GM19452 (cell line): ENCODE measurements around the gene UBE4A.

Experiments
- ATAC-seq: cut with Tn5 transposase; IDR thresholded peaks from one replicate; pipeline ENCODE4 v1.9.1; 2021; ENCODE audit not compliant: unreplicated experiment

UBE4A gene, protein sequence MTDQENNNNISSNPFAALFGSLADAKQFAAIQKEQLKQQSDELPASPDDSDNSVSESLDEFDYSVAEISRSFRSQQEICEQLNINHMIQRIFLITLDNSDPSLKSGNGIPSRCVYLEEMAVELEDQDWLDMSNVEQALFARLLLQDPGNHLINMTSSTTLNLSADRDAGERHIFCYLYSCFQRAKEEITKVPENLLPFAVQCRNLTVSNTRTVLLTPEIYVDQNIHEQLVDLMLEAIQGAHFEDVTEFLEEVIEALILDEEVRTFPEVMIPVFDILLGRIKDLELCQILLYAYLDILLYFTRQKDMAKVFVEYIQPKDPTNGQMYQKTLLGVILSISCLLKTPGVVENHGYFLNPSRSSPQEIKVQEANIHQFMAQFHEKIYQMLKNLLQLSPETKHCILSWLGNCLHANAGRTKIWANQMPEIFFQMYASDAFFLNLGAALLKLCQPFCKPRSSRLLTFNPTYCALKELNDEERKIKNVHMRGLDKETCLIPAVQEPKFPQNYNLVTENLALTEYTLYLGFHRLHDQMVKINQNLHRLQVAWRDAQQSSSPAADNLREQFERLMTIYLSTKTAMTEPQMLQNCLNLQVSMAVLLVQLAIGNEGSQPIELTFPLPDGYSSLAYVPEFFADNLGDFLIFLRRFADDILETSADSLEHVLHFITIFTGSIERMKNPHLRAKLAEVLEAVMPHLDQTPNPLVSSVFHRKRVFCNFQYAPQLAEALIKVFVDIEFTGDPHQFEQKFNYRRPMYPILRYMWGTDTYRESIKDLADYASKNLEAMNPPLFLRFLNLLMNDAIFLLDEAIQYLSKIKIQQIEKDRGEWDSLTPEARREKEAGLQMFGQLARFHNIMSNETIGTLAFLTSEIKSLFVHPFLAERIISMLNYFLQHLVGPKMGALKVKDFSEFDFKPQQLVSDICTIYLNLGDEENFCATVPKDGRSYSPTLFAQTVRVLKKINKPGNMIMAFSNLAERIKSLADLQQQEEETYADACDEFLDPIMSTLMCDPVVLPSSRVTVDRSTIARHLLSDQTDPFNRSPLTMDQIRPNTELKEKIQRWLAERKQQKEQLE

DNA sequence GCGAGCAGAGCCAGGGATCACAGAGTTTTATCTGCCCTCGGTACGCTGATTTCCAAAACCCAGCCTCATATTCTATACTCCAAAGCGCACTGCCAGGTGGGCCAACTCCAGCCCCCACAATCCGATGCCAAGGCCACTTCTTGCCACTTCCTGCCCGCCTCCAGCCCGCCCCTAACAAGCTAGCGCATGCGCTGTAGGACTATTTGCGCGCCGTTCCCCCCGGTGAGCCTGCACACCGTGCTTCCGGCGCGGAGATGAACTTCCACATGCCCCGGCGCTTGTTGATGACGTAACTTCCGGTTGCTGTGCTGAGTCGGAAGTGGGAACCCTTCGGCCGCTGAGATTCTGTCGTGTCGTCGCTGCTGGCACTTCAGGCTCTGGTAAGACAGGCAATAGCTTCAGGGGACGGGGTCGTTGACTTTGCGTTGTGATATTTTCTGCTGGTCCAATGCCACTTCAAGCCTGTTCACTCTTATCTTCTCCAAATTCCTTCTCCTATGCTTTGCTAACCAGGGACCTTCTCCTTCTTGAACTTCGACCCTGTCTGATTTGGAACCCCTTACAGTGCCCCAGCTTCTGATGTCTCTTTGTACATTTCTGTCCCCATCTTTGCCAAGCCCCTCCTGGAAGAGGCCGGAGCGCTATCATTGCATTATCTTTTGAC is at the start of gene UBE4A:
Gene UBE4A (plus strand): TSS at position 306 of the 664 bp plus-strand sequence. CDS start 5,481 bp downstream, outside the sequence.
- peak; percentile 77 for ATAC-seq

DNA sequence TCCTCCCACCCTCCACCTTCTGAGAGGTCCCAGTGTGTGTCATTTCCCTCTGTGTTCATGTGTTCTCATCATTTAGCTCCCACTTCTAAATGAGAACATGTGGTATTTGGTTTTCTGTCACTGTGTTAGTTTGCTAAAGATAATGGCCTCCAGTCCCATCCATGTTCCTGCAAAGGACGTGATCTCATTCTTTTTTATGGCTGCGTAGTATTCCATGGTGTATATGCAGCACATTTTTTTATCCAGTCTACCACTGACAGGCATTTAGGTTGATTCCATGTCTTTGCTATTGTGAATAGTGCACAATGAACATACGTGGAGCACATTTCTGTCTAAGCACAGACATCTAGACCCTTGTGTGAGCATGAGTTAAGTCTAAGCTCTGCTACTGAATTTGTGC is 49.1 kb upstream of the UBE4A start:
- no peak for ATAC-seq

DNA sequence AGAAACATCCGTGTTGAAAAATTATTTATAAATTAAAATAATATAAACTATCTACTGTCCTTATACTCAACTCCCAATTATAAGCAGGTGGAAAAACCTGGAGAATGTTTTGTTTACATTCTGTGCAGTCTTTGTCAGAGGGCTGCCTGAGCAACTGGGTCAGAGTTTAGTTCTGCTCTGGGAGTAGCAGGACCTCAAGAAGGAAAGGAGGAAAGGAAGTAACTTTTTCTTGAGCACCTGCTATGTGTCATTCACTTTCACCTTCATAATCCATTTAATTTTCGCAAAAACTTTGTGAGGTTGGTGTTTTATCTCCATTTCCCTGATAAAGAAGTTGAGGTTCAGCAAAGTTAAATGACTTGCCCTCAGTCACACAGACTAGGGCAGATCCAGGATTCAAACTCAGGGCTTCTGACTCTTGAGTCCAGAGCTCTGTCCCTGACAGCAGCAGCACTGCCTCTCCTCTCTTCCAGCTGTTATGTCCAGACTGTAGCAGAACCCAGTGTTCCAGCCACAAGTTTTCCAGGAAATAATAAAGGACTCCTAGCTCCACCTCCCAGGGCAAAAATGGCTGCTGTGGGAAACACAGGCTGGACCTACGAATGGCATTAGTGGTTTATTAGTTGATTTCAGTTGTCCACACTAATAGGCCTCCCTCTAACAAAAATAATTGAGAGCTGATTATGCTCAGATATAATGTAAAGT is 48.5 kb upstream of the UBE4A start:
- ATAC-seq = no peak

DNA sequence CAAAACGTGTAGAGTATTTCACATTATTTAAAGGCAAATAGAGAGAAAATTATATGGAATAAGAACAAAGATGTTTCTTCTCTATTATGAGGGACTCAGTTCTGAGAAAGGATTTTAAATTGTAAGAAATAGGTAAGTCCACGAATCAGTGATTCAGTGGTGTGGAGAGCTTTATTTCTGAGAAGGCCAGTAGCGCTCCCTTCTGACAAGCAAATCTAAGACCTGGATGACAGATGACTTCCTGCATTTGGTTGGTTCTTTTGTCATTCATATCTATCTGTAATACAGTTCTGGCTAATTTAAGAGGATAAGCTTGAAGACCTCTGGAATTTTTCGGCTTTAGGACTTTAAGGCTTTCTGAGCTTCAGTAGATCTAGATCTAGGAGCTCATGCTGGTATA is 47.9 kb upstream of the UBE4A start:
- ATAC-seq = no peak

DNA sequence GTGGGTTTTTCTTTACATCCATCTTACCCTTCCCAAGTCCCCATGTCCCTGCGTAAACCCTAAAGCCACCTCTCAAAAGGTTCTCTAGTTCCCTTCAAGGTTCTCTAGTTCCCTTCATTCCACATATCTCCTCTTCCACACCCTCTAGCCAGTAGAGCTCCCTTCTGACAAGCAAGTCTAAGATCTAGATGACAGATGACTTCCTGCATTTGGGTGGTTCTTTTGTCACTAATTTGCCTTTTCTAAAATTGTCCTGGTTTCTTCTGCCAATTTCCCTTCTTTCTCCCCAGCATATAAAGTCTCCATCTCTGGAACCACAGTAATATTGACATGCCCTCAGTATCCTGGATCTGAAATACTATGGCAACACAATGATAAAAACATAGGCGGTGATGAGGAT is 47.1 kb upstream of the UBE4A start:
- ATAC-seq = no peak

DNA sequence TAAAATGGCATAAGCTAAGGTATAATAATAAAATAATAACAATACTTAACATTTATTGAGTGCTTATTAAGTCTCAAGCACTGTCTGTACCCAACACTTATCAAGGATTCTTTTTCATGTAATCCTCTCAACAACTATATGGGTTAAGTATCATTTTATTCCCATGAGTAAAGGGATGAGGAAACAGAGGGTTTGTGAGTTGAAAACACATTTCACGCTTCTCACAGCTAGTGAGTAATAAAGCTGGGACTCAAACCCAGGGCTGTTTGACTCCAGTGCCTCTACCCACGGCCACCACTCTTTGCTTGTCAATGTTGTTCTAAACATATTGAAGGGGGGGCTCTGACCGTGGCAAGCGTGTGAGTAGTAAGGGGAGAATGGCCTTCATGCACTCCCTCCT is 46.2 kb upstream of the UBE4A start:
- ATAC-seq = no peak

DNA sequence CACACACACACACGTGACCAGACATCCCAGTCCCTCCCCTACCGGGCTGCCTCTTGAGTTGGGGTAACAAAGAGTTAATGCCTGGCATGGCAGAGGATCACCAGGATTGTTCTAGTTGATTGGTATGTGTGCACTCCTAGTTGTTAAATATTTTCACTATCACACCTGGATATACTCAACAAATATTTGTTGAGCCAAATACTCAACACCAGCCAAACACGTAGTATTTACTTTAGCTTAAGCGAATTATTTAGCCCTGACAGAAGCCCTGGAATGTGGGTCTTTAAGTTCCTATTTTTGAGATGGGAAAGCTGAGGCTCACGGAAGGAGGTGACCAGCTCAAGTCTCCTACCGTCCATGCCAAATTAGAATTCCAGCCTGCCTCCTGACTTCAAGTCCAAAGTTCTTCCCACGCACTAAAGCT is 44.4 kb upstream of the UBE4A start:
- ATAC-seq = no peak

DNA sequence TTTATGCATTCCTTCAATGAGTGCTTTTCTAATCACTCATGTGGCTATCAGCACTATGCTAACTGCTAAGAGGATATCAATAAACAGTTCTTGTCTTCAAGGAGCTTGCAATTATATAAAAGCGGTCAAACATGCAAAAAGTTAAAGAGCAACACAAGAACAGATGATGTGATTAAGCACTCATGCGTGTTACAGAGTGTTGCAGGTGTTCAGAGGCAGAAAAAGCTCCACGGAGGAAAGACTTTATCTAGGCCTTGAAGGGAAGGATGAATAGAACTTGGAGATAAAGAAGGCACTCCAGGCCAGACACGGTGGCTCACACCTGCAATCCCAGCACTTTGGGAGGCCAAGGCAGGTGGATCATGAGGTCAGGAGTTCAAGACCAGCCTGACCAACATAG is 41.3 kb upstream of the UBE4A start:
- ATAC-seq = no peak

DNA sequence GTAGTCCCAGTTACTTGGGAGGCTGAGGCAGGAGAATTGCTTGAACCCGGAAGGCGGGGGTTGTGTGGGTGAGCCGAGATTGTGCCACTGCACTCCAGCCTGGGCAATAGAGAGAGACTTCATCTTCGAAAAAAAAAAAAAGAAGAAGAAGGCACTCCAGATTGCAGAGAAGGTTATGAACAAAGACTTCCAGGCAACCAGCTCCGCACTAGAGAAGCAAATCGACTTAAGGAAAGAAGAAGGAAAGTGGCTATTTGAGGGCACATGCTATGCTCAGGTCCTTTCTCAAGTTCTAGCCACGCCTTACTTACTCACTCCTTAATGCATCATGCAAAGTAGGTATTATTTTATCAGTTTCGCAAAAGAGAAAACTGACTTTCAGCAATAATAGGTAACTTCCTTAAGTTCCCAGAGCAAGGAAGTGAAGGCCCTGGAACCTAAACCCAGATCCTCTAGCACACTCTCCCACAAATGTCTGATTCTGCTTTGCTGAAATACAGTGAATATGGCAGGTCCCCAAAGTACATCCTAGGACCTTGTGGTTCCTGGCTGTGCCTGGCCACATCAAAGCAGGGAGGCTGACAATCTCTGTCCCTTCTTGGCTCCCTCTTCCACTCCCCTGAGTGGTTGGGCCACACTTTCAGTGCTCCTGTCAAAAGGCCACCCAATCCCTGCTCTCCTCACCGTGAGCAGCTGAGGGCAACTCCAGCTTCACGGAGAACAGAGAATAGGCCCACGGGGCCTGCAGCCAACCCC is 40.6 kb upstream of the UBE4A start:
- no peak for ATAC-seq

DNA sequence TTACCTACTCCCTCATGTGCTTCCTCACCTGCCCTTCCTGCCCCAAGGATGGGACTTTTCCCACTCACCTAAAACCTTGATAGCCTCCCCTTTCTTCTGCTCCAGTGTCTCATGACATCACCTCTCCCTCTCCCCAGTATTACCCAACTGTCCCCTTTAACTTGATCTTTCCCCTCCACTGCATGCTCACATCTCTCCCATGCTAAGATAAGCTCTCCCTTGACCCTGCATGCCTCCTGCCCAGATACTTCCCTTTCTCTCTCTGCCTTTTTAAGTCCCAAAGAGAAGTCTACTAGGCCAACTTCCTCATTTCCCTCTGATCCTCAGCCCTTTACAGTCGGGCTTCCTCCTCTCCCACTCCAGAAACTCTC is 40.1 kb upstream of the UBE4A start:
- no peak for ATAC-seq

DNA sequence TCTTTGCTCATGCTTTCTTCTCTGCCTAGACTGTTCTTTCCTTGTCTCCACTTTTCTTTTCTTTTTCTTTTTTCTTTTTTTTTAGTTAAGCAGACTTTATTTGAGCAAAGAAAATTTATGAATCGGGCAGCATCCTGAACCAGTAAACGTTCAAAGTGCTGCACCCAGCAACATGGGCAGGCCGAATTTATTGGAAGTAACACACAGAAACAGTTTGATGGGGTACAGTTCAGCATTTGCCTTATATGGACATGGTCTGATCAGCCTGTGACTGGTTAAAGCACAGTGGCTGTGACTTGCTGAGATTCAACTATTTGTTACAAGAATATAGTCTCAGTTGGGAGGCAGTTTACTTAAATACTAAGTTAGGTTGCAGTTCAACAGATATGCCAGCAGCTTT is 38.9 kb upstream of the UBE4A start:
- ATAC-seq = no peak

DNA sequence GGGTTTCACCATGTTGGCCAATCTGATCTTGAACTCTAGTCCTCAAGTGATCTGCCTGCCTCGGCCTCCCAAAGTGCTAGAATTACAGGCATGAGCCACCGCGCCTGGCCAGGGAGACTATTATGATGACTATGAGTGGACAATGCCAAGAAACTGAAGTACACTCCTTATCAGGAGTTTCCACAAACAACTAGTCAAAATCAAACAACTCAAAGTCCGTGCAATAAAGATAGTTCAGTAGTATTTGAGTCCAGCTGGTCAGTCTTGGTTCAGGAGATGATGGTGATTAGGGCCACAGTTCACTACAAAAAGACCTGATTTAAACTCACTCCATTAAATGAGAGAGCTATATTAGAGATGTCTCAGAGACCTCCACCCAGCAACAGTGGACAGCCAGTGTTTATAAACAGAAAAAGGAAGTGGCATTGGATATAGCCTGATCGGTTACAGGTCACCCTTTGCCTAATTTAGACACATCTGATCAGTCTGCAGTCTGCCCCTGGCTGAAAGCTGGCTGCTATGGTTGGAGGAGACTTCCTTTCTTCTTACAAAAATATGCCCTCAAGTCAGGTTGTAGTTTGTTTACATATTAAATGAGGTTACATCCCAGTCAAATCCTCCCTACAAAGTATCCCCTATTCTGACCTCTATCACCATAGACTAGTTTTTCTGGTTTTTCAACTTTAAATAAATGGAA is 37.9 kb upstream of the UBE4A start:
- no peak for ATAC-seq

DNA sequence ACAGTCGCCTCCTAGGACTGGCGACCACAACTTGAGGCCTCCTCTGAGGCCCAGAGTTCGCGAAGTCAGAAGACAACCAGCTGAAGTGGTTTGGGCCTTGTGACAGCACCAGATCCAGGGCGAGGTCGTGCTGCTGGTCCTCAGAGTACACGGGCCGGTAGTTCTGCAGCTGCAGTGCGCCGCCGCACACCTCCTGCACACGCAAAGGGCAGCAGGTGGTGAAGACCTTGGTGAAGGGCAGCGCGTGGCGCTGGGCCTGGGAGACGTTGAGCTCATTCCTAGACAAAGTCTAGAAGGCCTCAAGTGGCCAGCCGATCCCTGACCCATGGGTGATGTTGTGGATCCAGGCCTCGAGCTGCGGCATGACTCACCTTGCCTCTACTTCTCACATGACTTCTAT is 36.7 kb upstream of the UBE4A start:
- ATAC-seq = no peak

DNA sequence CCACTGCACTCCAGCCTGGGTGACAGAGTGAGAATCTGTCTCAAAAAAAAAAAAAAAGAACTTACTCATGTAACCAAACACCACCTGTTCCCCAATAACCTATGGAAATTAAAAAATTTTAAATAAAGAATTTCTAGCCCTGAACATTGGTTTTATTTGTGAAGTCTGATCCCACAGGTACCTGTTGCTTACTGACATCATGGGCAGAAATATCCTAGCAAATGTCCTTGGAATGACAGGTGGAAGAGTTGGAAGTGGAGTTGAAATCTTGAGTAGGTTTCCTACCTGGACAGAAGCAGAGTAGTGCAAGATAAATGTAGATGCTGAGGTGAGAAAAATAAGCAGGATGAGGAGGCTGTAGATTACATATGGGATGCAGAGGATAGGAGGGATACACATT is 34.1 kb upstream of the UBE4A start:
- ATAC-seq = no peak

DNA sequence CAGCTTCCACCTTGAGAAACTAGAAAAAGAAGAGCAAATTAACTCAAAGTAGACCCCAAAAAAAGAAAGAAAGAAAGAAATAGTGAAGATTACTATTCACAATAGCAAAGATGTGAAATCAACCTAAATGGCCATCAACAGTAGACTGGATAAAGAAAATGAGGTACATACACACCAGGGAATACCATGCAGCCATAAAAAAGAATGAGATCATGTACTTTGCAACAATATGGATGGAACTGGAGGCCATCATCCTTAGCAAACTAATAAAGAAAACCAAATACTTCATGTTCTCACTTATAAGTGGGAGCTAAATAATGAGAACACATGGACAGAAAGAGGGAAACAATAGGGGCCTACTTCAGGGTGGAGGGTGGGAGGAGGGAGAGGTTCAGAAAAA is 30.7 kb upstream of the UBE4A start:
- no peak for ATAC-seq

DNA sequence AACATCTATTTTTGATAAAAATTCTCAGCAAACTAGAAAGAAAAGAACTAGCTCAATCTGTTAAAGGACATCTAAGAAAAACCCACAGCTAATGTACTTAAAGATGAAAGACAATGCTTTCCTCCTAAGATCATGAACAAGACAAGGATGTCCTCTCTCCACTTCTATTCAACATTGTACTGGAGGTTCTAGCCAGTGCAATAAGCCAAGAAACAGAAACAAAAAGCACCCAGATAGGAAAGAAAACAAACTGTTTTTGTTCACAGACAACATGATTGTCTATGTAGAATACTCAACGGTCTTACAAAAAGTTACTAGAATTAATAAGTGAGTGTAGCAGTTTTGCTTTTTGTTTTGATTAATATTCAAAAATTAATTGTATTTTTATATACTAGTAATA is 24.7 kb upstream of the UBE4A start:
- ATAC-seq = no peak

DNA sequence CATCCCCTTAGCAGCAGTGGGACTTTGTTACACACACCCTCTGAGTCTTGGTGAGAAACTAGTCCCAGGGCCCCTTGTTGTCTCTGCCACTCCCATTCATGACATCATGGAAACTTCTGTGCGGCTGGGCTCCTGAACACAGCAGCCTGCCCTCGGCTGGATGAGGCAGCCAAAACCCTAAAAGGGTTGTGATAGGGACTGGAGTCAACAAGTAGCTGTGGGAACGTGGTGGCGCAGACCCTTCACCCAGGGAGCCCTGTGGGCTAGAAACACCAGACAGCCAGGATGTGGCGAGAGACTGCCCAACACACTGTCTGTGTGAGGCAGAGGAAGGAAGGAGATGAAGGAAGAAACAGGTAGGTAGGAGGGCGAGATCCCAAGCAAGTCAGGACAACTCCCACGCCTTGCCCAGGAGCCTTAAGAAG is 20.8 kb upstream of the UBE4A start:
- ATAC-seq = no peak

DNA sequence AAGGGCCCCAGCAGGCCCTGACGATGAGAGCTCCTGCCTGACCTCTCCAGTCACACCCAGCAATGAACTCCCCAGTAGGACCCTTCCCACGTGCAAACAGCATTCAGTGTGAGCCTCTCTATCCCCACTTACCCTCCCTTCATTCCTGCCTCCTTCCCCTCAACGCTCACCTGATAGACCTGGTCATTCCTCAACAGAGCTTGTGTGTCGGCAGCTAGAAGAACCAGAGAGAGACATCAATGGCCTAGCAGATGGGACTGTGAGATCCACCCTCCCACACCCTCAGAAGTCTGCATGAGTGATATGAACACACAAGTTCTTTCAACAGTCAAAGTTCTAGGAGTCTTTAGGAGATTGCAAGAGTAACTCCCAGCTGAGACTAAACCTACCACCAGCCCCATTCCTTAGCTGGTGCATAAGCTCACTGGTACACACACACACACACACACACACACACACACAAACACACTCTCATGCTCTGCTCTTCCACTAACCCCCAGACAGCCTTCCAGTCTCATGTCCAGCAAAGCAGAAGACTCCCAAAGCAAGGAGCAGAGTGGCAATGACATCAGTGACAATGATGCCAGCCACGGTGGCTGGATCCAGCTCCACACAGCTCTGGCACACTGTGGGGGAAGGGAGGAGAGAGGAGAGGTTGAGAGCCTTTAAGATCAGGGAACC is 20.0 kb upstream of the UBE4A start:
- no peak for ATAC-seq

DNA sequence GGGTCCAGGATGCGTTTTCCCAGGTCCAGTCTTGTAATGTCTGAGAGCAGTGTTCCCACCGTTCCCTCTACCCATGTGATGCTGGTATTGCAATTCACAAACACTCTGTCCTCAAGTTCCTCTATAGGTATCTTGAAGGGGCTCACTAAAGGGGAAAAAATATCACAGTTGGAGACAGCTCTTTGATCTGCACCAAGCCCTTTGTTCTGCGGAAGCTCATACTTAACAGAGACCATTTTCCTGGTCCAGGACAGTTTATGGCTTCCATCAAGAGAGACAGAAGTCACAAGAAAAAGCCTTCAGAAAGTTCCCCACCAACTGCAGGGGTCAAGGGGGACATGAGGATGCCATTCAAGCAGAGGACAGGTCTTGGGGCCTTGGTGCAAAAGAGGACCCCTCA is 19.0 kb upstream of the UBE4A start:
- no peak for ATAC-seq
